ENCODE results near the gene VGF.

DNA sequence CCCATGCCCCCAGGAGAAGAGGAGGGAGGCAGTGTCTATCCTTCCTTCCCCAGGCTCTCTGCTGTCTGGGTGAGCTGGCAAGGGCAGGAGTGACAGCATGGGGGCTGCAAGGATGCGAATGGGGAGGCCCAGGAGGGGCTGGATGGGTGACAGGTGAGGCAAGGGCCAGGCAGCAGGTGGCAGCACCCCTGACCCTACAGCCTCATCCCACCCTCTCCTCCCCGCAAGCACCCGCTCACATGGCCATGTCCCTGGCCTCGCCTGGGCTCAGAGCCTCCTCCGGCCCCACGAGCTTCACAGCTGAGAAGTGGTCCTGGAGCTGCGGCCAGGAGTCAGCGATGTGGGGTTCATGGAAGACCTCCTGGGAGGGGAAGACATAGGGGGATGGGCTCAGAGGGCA, 46.6 kb upstream of the VGF start:
- TF ChIP-seq, protein P1, sequence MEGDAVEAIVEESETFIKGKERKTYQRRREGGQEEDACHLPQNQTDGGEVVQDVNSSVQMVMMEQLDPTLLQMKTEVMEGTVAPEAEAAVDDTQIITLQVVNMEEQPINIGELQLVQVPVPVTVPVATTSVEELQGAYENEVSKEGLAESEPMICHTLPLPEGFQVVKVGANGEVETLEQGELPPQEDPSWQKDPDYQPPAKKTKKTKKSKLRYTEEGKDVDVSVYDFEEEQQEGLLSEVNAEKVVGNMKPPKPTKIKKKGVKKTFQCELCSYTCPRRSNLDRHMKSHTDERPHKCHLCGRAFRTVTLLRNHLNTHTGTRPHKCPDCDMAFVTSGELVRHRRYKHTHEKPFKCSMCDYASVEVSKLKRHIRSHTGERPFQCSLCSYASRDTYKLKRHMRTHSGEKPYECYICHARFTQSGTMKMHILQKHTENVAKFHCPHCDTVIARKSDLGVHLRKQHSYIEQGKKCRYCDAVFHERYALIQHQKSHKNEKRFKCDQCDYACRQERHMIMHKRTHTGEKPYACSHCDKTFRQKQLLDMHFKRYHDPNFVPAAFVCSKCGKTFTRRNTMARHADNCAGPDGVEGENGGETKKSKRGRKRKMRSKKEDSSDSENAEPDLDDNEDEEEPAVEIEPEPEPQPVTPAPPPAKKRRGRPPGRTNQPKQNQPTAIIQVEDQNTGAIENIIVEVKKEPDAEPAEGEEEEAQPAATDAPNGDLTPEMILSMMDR (IDR thresholded peaks at IDR 0.05; ENCODE audit: insufficient read depth, low read depth, low read length), result no peak
- no peak for TF ChIP-seq EZH2 (IDR thresholded peaks at IDR 0.05; ENCODE audit: insufficient read depth, low read length)

Data from astrocyte (in vitro differentiated cells and primary cell).